ENCODE data around the gene PDE4B.

PDE4B gene

GRCh38 chr1:65812065-65812464, 19.4 kb downstream of the PDE4B start:
- no peaks in the 10 kb centered on the region for H3K9me3 ChIP-seq (ENCODE audit: control insufficient read depth, low read length)
- WGBS, 2 experiments: 62 to 76% methylated on average over 1 of the region's 1 CpG
- no peak overlapping the region for H3K4me3 ChIP-seq (ENCODE audit: insufficient read depth, low read depth, low read length)
- H3K4me1 ChIP-seq (ENCODE audit: control insufficient read depth, insufficient read depth, low read length): no peaks in the 10 kb centered on the region
- no peaks in the 10 kb centered on the region for H3K36me3 ChIP-seq (ENCODE audit: control insufficient read depth, insufficient read depth, low read length)
- no peaks in the 10 kb centered on the region for H3K27me3 ChIP-seq (ENCODE audit: control insufficient read depth, insufficient read depth, low read length, poor library complexity, severe bottlenecking)
- H3K27ac ChIP-seq (ENCODE audit: insufficient read depth, low read depth, low read length, poor library complexity, severe bottlenecking): no peak overlapping the region

- Histone ChIP-seq H3K27ac (ENCODE audit: insufficient read depth, low read depth, low read length, poor library complexity, severe bottlenecking) (no peak overlapping the region), H3K9me3 (ENCODE audit: control insufficient read depth, low read length) (no peaks in the 10 kb centered on the region), H3K36me3 (ENCODE audit: control insufficient read depth, insufficient read depth, low read length) (no peaks in the 10 kb centered on the region), H3K4me3 (ENCODE audit: insufficient read depth, low read depth, low read length) (no peak overlapping the region), H3K4me1 (ENCODE audit: control insufficient read depth, insufficient read depth, low read length) (no peaks in the 10 kb centered on the region), H3K27me3 (ENCODE audit: control insufficient read depth, insufficient read depth, low read length, poor library complexity, severe bottlenecking) (no peaks in the 10 kb centered on the region)
- WGBS, 2 experiments: 84 to 85% methylated on average over 3 of the region's 3 CpGs
Observed at GRCh38 chr1:65813956-65814355, 21.3 kb downstream of the PDE4B start.

- Histone ChIP-seq H3K4me3 (ENCODE audit: insufficient read depth, low read depth, low read length) (no peak overlapping the region), H3K9me3 (ENCODE audit: control insufficient read depth, low read length) (no peaks in the 10 kb centered on the region), H3K27ac (ENCODE audit: insufficient read depth, low read depth, low read length, poor library complexity, severe bottlenecking) (no peak overlapping the region), H3K36me3 (ENCODE audit: control insufficient read depth, insufficient read depth, low read length) (no peaks in the 10 kb centered on the region), H3K27me3 (ENCODE audit: control insufficient read depth, insufficient read depth, low read length, poor library complexity, severe bottlenecking) (no peaks in the 10 kb centered on the region), H3K4me1 (ENCODE audit: control insufficient read depth, insufficient read depth, low read length) (no peaks in the 10 kb centered on the region)
- WGBS, 2 experiments: 84 to 100% methylated on average over 1 to 3 of the region's 3 CpGs
Observed at GRCh38 chr1:65814752-65815151, 22.1 kb downstream of the PDE4B start.

GRCh38 chr1:65817891-65818290, 25.2 kb downstream of the PDE4B start:
- H3K36me3 ChIP-seq (ENCODE audit: control insufficient read depth, insufficient read depth, low read length): no peaks in the 10 kb centered on the region
- H3K4me3 ChIP-seq (ENCODE audit: insufficient read depth, low read depth, low read length): no peak overlapping the region
- H3K4me1 ChIP-seq (ENCODE audit: control insufficient read depth, insufficient read depth, low read length): no peaks in the 10 kb centered on the region
- no peaks in the 10 kb centered on the region for H3K9me3 ChIP-seq (ENCODE audit: control insufficient read depth, low read length)
- no peaks in the 10 kb centered on the region for H3K27me3 ChIP-seq (ENCODE audit: control insufficient read depth, insufficient read depth, low read length, poor library complexity, severe bottlenecking)
- no peak overlapping the region for H3K27ac ChIP-seq (ENCODE audit: insufficient read depth, low read depth, low read length, poor library complexity, severe bottlenecking)

GRCh38 chr1:65818966-65819365, 26.3 kb downstream of the PDE4B start:
- Histone ChIP-seq H3K36me3 (ENCODE audit: control insufficient read depth, insufficient read depth, low read length) (no peaks in the 10 kb centered on the region), H3K4me1 (ENCODE audit: control insufficient read depth, insufficient read depth, low read length) (no peaks in the 10 kb centered on the region), H3K27ac (ENCODE audit: insufficient read depth, low read depth, low read length, poor library complexity, severe bottlenecking) (no peak overlapping the region), H3K27me3 (ENCODE audit: control insufficient read depth, insufficient read depth, low read length, poor library complexity, severe bottlenecking) (no peaks in the 10 kb centered on the region), H3K9me3 (ENCODE audit: control insufficient read depth, low read length) (no peaks in the 10 kb centered on the region), H3K4me3 (ENCODE audit: insufficient read depth, low read depth, low read length) (no peak overlapping the region)
- WGBS, 2 experiments: 91% methylated on average over 1 of the region's 1 CpG; no CpG with 5 or more reads in 1 of the 2 experiments

- Histone ChIP-seq H3K27me3 (ENCODE audit: control insufficient read depth, insufficient read depth, low read length, poor library complexity, severe bottlenecking) (no peaks in the 10 kb centered on the region), H3K4me1 (ENCODE audit: control insufficient read depth, insufficient read depth, low read length) (no peaks in the 10 kb centered on the region), H3K9me3 (ENCODE audit: control insufficient read depth, low read length) (no peaks in the 10 kb centered on the region), H3K4me3 (ENCODE audit: insufficient read depth, low read depth, low read length) (no peak overlapping the region), H3K27ac (ENCODE audit: insufficient read depth, low read depth, low read length, poor library complexity, severe bottlenecking) (no peak overlapping the region), H3K36me3 (ENCODE audit: control insufficient read depth, insufficient read depth, low read length) (no peaks in the 10 kb centered on the region)
- 87 to 97% methylated on average over 1 of the region's 1 CpG for WGBS, 2 experiments
Observed at GRCh38 chr1:65820983-65821382, 28.3 kb downstream of the PDE4B start.

GRCh38 chr1:65821386-65821785, 28.7 kb downstream of the PDE4B start:
- Histone ChIP-seq H3K36me3 (ENCODE audit: control insufficient read depth, insufficient read depth, low read length) (no peaks in the 10 kb centered on the region), H3K4me1 (ENCODE audit: control insufficient read depth, insufficient read depth, low read length) (no peaks in the 10 kb centered on the region), H3K9me3 (ENCODE audit: control insufficient read depth, low read length) (no peaks in the 10 kb centered on the region), H3K27me3 (ENCODE audit: control insufficient read depth, insufficient read depth, low read length, poor library complexity, severe bottlenecking) (no peaks in the 10 kb centered on the region), H3K4me3 (ENCODE audit: insufficient read depth, low read depth, low read length) (no peak overlapping the region), H3K27ac (ENCODE audit: insufficient read depth, low read depth, low read length, poor library complexity, severe bottlenecking) (no peak overlapping the region)

GRCh38 chr1:65824103-65824502, 31.4 kb downstream of the PDE4B start:
- H3K36me3 ChIP-seq (ENCODE audit: control insufficient read depth, insufficient read depth, low read length): no peaks in the 10 kb centered on the region
- no peak overlapping the region for H3K4me3 ChIP-seq (ENCODE audit: insufficient read depth, low read depth, low read length)
- H3K4me1 ChIP-seq (ENCODE audit: control insufficient read depth, insufficient read depth, low read length): no peaks in the 10 kb centered on the region
- H3K27ac ChIP-seq (ENCODE audit: insufficient read depth, low read depth, low read length, poor library complexity, severe bottlenecking): no peak overlapping the region
- H3K27me3 ChIP-seq (ENCODE audit: control insufficient read depth, insufficient read depth, low read length, poor library complexity, severe bottlenecking): no peaks in the 10 kb centered on the region
- no peaks in the 10 kb centered on the region for H3K9me3 ChIP-seq (ENCODE audit: control insufficient read depth, low read length)

GRCh38 chr1:65825741-65826140, 33.0 kb downstream of the PDE4B start:
- Histone ChIP-seq H3K4me1 (ENCODE audit: control insufficient read depth, insufficient read depth, low read length) (no peaks in the 10 kb centered on the region), H3K9me3 (ENCODE audit: control insufficient read depth, low read length) (no peaks in the 10 kb centered on the region), H3K36me3 (ENCODE audit: control insufficient read depth, insufficient read depth, low read length) (no peaks in the 10 kb centered on the region), H3K27ac (ENCODE audit: insufficient read depth, low read depth, low read length, poor library complexity, severe bottlenecking) (no peak overlapping the region), H3K4me3 (ENCODE audit: insufficient read depth, low read depth, low read length) (no peak overlapping the region), H3K27me3 (ENCODE audit: control insufficient read depth, insufficient read depth, low read length, poor library complexity, severe bottlenecking) (no peaks in the 10 kb centered on the region)
- WGBS, 2 experiments: 93 to 100% methylated on average over 1 of the region's 1 CpG

GRCh38 chr1:65826782-65827181, 34.1 kb downstream of the PDE4B start:
- WGBS, 2 experiments: 92 to 93% methylated on average over 3 of the region's 3 CpGs

GRCh38 chr1:65827346-65827745, 34.7 kb downstream of the PDE4B start:
- Histone ChIP-seq H3K4me3 (ENCODE audit: insufficient read depth, low read depth, low read length) (no peak overlapping the region), H3K9me3 (ENCODE audit: control insufficient read depth, low read length) (no peaks in the 10 kb centered on the region), H3K4me1 (ENCODE audit: control insufficient read depth, insufficient read depth, low read length) (no peaks in the 10 kb centered on the region), H3K27ac (ENCODE audit: insufficient read depth, low read depth, low read length, poor library complexity, severe bottlenecking) (no peak overlapping the region), H3K36me3 (ENCODE audit: control insufficient read depth, insufficient read depth, low read length) (no peaks in the 10 kb centered on the region), H3K27me3 (ENCODE audit: control insufficient read depth, insufficient read depth, low read length, poor library complexity, severe bottlenecking) (no peaks in the 10 kb centered on the region)
- WGBS, 2 experiments: 100% methylated on average over 1 of the region's 1 CpG; no CpG with 5 or more reads in 1 of the 2 experiments

More at GRCh38 chr1:65826782-65827181, 34.1 kb downstream of the PDE4B start:
- Histone ChIP-seq H3K27ac (ENCODE audit: insufficient read depth, low read depth, low read length, poor library complexity, severe bottlenecking) (no peak overlapping the region), H3K27me3 (ENCODE audit: control insufficient read depth, insufficient read depth, low read length, poor library complexity, severe bottlenecking) (no peaks in the 10 kb centered on the region), H3K4me1 (ENCODE audit: control insufficient read depth, insufficient read depth, low read length) (no peaks in the 10 kb centered on the region), H3K4me3 (ENCODE audit: insufficient read depth, low read depth, low read length) (no peak overlapping the region), H3K36me3 (ENCODE audit: control insufficient read depth, insufficient read depth, low read length) (no peaks in the 10 kb centered on the region), H3K9me3 (ENCODE audit: control insufficient read depth, low read length) (no peaks in the 10 kb centered on the region)
